ENCODE measurements around the gene AHRR. TPM values are rescaled to one million over a fixed set of nuclear protein-coding genes. Genes with fewer than 3 reads are reported as not detected.

The AHRR gene
- total RNA-seq, 1 donor from 2014 or later: 7.4 TPM

GRCh38 chr5:428754-429452 lies 107.4 kb downstream of the AHRR start:
- DNase-seq (ENCODE audit: low spot score): no peak

GRCh38 chr5:429453-430188 lies 108.1 kb downstream of the AHRR start:
- DNase-seq (ENCODE audit: low spot score): no peak

GRCh38 chr5:430214-430925 lies 108.9 kb downstream of the AHRR start:
- DNase-seq (ENCODE audit: low spot score): no peak

GRCh38 chr5:431001-431710 lies 109.6 kb downstream of the AHRR start:
- DNase-seq (ENCODE audit: low spot score): no peak

- DNase-seq (ENCODE audit: low spot score): no peak
Observed at GRCh38 chr5:431711-432050, 110.2 kb downstream of the AHRR start.

GRCh38 chr5:432201-432927 lies 110.8 kb downstream of the AHRR start:
- no peak for DNase-seq (ENCODE audit: low spot score)

- DNase-seq (ENCODE audit: low spot score): no peak
Observed at GRCh38 chr5:432928-433791, 111.6 kb downstream of the AHRR start.

- DNase-seq (ENCODE audit: low spot score): no peak
Observed at GRCh38 chr5:433836-434235, 112.3 kb downstream of the AHRR start.

GRCh38 chr5:434443-435146 lies 113.1 kb downstream of the AHRR start:
- no peak for DNase-seq (ENCODE audit: low spot score)

- DNase-seq (ENCODE audit: low spot score): no peak
Observed at GRCh38 chr5:435156-435790, 113.8 kb downstream of the AHRR start.

- DNase-seq (ENCODE audit: low spot score): no peak
Observed at GRCh38 chr5:435961-436640, 114.6 kb downstream of the AHRR start.

- no peak for DNase-seq (ENCODE audit: low spot score)
Observed at GRCh38 chr5:436641-436975, 115.1 kb downstream of the AHRR start.

- DNase-seq (ENCODE audit: low spot score): no peak
Observed at GRCh38 chr5:437281-437771, 115.8 kb downstream of the AHRR start.

- no peak for DNase-seq (ENCODE audit: low spot score)
Observed at GRCh38 chr5:438481-438981, 117.0 kb downstream of the AHRR start.

GRCh38 chr5:439181-439580 lies 117.7 kb downstream of the AHRR start:
- DNase-seq (ENCODE audit: low spot score): no peak

- DNase-seq (ENCODE audit: low spot score): no peak
Observed at GRCh38 chr5:439636-440035, 118.1 kb downstream of the AHRR start.

- DNase-seq (ENCODE audit: low spot score): no peak
Observed at GRCh38 chr5:440401-441201, 119.1 kb downstream of the AHRR start.

GRCh38 chr5:441996-442334 lies 120.5 kb downstream of the AHRR start:
- no peak for DNase-seq (ENCODE audit: low spot score)

All from ureter (tissue), 1 donor.